Activated T-cell treated with anti-CD3 and anti-CD28 coated beads, Interleukin-2, amount 50 U/mL, for 1 hour (primary cell): ENCODE measurements around the gene HAP1.
"Not testable (repeated sequence)": the region's sequence is repeated elsewhere in the genome, so short reads cannot be mapped to it uniquely, and the experiment has no call there.

Experiments
- DNase-seq: peaks from one replicate; pipeline ENCODE4 v3.0.0-alpha.2; 2020

HAP1 gene

DNA sequence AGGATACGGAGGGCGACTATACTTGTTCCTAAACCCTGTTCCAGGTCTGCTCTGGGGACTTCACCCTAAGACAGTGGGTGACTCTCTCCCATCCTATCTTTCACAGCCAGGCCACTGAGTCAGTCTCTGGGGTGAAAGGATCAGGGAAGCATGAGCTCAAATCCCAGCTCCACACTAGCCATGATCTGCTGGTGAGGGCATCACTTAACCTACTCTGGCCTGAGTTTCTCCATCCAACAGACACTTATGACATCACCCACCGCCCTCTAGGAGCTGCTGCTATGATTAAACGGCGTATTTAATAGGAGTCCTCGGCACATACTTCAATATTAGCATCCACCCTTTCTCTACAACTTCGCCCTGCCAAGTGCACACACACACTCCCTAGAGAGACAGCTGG is 12.2 kb downstream of the HAP1 start:
- no peak for DNase-seq

- DNase-seq, result no peak
These were observed 16.2 kb downstream of the HAP1 start for GRCh38 chr17:41718287-41718645.

DNA sequence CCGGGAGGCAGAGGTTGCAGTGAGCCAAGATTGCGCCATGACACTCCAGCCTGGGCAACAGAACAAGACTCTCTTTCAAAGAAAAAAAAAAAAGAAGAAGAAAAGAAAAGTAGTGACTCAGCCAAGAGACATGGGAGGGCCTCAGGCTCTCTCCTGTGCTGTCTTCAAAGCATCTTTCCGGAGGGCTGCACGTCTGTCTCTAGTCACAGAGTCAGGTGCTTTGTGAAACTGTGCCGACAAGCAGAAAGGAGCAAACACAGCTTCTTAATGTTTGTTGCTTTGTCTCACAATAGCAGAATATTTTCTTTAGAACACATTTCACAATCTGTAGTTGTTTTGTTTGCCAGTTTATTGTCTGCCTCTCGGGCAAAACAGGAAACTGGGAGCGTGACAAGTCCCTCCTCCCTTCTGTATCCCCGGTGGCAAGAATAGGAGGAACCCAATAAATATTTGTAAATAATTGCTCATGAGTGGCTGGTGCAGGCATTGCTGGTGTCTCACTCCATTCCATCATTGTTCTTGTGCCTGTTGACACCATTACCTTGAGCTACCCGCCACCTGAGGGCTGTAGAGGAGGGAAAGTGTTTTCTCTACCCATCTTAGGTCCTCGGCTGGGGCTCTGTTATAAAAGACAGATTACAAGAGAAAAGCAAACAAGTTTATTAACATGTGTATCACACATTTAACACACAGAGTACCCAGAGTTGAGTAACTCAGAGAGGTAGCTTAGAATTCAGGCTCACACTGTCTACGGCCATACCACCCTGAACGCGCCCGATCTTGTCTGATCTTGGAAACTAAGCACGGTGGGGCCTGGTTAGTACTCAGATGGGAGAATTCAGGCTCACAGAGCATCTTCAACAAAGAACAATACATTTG is 16.8 kb downstream of the HAP1 start:
- DNase-seq, result no peak

DNA sequence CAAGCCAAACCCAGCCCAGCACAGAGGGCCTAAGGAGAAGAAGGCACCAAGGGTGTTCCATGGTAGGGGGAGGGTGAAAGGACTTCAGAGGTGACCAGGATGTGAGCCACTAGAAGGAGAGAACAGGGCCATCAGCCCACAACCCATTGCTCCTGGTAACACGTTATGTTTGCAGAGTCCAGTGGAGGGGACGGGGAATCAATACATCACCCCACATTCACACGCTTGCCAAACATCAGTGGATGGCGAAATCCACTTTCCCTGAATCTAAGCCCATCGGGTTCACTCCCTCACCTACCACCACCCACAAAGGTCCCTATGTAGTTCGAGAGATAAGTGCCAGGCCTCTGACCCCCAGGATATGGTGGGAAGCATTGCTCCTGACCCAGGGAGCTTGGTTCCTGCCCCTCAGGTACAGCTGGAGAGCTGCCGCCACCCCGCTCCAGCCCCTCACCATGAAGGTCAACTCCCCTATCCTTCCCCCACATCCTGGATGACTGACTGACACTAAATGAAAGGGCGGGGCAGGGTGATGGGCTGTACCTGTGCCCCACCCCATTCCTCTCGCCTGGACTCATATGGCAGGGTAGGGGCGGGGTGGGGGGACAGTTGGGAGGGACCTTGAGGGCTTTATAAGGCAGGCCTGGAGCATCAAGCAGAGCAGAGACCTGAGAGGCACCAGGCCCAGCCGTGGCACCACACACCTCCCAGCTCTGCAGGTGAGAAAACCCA is 22.6 kb downstream of the HAP1 start, which contains the start of gene GAST:
Gene GAST (plus strand): TSS at position 663 of the 732 bp plus-strand sequence. CDS start 3,106 bp downstream, outside the sequence.
- no peak for DNase-seq

DNA sequence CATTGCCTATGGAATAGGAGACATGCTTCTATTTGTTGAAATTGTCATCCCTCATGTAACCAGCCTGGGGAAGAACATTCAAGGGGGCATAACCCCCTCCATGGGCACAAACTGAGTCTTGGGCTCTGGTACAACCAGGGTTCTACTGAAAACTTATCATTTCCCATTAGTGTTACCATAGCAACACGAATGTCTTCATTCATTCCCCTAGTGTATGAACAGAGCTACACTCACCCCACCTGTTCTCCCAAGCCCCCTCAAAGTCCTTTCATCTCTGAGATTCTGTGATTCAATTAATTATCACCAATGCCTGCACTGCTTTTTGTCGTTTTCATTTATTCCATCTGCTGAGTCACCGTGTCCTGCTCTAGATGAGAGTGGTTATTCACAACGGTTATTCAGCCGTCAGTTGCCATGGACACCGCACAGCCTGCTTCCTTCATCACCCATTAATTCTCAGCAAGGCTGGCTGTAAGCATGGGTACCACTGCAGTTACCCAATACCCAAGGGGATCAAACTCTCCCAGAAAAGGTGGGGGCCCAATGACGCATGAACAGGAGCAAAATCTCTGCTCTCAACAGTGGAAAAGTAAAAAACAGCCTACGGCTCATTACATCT is 23.9 kb downstream of the HAP1 start:
- no peak for DNase-seq

GRCh38 chr17:41707803-41708669 is 26.4 kb downstream of the HAP1 start:
- no peak for DNase-seq

DNA sequence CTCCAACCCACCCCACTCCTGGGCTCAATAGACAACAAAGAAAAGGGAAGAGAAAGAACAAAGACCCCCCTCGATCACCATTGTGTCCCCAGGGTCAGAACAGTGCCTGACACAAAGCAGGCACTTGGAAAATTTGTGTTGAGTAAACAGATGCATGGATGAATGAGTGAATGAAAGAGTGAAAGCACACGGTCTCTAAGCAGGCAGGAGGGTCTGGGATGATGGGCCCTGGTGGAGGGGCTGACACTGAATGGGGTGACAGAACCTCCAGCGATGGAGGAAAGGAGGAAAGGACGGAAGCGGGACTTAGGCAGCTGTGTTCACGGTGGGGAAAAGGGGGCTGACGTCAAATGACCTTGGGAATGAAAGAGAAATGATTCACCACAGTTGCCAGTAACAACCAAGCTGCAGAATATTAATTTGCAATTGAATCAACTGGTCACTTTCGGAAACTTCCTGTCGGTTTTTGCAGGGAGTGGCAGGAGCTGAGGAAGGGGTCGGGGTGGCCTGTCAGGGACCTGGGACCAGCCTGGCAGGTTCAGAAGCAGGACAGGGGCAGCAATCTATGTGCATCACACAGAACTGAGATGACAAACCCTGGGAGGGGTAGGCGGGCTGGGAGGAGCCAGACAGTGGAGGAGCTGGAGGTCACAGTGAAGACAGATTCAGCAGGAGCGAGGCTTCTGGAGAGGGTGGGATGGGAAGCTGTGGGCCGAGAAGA is 29.0 kb downstream of the HAP1 start:
- no peak for DNase-seq

DNA sequence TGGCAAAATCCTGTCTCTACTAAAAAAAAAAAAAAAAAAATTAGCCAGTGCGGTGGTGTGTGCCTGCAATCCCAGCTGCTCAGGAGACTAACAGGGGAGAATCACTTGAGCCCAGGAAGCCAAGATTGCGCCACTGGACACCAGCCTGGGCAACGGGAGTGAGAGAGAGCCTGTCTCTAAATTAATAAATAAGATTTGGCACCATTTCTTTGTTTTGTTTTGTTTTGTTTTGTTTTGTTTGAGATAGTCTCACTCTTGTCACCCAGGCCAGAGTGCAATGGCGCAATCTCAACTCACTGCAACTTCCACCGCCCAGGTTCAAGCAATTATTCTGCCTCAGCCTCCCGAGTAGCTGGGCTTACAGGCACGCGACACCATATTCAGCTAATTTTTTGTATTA is 31.7 kb downstream of the HAP1 start:
- DNase-seq, result no peak

DNA sequence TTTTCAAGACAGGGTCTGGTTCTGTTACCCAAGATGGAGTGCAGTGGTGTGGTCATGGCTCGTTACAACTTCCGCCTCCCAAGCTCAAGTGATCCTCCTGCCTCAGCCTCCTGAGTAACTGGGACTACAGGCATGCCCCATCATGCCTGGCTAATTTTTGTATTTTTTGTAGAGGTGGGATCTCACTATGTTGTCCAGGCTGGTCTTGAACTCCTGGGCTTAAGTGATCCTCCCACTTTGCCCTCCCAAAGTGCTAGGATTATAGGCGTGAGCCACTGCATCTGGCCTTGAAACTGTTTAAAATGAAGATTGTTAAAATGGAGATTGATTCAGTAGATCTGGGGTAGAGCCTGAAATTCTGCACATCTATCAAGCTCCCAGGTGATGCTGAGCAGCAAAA is 33.6 kb downstream of the HAP1 start:
- DNase-seq, result not testable (repeated sequence)

- no peak for DNase-seq
These were observed 37.1 kb downstream of the HAP1 start for GRCh38 chr17:41697122-41697962.

GRCh38 chr17:41695954-41696757 is 38.3 kb downstream of the HAP1 start:
- peak; percentile 59 for DNase-seq

DNA sequence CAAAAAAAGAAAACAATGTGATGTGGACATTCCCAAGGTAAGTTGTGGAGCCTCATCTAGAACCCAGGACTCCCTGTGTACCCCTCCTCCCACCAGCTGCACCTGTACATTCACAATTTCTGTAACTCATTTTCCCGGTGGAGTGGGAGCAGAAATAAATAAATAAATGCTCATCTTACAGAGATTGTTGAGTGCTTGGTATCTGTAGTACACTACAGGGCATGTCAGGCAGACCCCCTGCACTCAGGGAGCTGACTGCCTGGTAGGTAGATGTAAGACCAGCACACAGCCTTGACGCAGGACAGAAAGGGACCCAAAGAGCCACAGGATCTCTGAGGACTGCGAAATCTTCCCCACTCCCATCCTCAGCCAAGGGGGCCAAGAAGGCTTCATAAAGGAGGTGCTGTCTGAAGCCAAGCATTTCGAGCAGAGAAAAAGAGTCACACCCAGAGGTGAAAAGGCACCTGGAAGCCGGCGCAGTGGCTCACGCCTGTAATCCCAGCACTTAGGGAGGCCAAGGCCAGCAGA is 39.2 kb downstream of the HAP1 start:
- DNase-seq, result no peak

DNA sequence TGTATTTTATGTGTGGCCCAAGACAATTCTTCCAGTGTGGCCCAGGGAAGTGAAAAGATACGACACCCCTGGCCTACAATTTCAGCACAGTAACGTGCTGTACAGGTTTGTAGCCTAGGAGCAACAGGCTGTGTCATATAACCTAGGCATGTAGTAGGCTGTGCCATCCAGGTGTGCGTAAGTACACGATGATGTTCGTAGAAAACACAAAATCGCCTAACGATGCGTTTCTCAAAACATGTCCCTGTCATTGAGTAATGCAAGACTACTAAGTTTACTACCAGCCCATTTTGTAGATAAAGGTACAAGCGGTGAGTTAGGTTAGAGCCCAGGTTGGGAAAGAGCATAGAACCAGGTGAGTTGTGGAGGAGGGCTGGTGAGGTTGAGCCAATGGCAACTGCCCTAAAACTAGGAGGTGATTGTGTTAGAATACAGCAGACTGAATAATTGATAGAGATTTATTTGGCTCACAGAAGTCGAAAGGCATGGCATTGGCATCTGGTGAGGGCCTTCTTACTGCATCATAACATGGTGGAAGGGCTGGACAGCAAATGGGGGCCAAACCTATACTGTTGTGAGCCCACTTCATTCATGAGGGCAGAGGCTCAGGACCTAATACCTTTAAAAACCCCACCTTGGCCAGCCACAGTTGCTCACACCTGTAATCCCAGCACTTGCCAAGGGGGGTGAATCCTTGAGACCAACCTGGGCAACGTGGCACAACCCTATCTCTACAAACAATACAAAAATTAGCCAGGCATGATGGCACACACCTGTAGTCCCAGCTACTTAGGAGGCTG is 41.5 kb downstream of the HAP1 start:
- DNase-seq, result peak; percentile 39

DNA sequence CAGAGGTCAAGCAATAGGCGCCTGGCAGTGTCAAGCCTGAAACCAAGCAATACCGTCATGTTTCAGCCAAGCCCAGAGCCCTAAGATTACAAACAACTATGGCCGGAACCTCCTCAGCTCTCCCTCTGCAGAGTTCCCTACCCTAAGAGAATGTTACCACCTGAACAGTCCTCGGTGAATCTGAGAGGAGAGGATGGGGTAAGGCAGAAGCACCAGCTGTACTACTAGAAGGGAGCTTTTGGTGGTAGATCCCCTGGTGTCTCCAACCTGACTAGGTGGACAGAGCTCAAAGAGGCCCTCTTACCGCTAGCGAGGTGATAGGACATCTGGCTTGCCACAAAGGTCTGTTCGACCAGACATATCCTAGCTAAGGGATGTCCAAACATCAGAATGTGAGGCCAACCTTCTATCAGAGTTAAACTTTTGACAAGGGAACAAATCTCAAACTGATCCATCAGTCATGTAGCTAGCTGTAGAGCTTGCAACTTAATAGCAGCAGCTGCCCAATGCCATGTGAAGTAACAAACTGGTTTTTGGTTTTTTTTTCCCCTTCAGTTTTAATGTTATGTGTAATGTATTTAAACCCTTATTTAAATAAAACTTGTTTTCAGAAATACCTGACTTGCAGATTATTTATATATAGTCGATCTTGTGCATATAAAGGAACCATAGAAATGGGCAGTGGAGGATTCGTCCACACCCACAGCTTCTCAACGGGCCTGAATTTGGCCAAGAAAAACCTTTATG is 43.2 kb downstream of the HAP1 start:
- peak; percentile 32 for DNase-seq

DNA sequence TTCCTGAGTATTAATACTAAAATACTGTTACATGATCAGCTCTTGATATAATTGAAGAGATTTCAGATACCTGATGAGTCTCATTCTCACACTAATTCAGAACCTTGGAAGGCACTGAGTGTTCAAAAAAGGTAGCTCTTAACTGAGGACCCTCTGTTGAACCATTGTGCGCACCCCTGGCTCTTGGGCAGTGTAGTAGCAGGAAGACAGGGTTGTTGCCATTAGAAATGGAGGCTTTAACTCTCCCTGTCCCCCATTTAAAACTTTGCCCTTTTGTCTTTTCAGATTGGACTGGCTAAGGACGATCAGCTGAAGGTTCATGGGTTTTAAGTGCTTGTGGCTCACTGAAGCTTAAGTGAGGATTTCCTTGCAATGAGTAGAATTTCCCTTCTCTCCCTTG is 43.9 kb downstream of the HAP1 start:
- no peak for DNase-seq

DNA sequence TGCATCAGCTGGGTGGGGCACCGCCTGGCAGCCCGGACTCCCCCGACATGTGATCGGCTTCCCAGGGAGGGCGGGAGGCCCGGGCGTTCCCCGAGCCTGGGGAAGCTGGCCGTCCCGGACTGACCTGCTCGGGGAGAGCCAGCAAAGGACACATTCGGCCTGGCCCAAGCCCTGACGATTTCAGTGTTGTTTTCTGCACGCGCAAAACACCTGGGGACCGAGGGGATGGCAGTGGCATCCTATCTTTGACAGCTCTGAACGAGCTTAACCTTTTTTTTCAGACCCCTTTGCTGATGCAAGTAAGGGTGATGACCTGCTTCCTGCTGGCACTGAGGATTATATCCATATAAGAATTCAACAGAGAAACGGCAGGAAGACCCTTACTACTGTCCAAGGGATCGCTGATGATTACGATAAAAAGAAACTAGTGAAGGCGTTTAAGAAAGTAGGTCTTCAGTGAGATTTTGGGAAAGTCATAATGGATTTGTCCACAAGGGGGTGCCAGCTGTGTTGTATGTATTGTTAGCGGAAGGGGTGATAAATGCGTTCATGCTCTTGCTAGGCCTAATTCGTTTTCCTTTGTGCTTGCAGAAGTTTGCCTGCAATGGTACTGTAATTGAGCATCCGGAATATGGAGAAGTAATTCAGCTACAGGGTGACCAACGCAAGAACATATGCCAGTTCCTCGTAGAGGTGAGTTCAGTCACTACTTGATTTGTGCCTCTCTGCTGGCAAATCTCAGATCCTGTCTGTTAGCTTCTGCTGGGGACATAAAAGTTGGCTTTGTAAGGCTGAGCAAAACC is 44.7 kb downstream of the HAP1 start:
- DNase-seq, result no peak
